ENCODE measurements around the gene ZNF750.

The ZNF750 gene

GRCh38 chr17:82832881-82833475 lies 6.8 kb downstream of the ZNF750 start:
- DNase-seq, result no peak

- no peak for DNase-seq
These were observed 7.4 kb downstream of the ZNF750 start for GRCh38 chr17:82832411-82832810.

DNA sequence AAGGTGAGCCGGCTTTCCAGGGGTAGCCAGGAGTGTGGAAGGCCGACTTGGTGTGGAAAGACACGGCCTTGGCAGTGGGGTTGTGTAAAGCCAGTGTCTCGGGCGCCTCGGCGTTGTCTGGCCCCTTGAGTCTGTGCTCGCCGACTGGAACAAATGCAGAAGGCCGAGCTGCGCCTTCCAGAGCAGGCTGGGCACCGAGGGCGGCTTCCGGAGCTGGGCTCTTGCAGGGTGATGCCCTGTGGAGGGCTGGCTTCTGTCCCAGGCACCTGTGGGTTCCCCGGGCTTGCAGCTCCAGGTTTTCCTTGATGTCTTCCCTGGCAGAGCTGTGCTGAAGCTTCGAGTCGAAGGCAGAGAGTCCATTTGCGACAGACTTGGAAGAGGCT lies 8.0 kb downstream of the ZNF750 start:
- DNase-seq, result no peak

DNA sequence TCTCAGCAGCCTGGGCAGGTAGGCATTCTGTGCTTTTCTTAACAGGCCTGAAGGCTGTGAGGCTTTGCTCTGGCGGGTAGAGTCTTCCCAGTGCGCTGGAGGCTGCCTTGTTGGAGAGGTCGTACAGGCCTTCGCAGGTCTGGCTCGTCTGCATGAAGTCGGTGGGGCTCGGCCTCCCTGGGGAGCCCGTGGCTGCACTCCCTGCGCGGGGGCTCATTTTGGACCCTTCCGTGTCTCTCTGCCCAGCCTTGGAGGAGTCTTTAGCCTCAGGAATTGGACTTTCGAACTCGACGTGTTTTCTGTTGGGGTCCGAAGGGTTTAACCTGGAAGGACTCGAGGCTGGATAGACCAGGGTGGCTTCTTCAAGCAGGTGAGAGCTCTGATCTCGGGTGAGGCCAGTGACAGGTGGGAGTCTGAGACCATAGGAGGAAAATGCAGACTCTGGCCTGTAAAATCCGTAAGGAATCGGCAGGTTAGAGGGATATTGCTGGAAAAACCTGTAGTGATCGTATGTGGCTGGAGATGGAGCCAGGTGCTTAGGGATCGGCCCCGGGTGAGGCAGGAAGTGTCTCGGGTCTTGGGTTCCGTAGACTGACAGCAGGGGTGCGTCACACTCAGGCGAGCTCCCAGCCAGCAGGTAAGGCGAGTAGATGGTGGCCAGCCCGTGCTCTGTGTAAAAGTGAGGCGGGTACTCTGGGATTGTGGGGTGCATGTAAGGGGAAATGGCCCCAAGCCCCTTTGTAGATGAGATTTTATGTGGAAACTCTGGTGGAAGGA lies 8.6 kb downstream of the ZNF750 start:
- DNase-seq, result no peak

DNA sequence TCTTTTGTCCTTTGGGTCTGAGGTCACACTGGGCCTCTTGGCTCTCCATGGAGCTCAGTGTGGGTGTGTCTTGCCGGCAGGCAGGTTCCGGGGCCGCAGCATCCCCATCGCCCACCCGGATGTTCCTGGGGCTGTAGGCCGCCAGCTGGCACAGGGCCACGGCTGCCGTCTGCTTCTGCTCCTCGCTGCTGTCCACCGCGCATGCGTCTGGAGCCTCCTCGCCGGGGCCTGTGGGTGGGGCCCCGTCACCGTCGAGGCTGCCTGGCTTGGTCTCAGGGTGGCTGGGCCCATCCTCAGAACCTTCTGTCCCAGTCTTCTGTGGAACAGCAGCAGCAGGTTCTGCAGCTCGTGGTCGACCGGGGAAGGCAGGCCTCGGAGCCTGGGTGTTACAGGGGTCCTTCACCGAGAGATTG lies 9.6 kb downstream of the ZNF750 start:
- DNase-seq, result no peak

DNA sequence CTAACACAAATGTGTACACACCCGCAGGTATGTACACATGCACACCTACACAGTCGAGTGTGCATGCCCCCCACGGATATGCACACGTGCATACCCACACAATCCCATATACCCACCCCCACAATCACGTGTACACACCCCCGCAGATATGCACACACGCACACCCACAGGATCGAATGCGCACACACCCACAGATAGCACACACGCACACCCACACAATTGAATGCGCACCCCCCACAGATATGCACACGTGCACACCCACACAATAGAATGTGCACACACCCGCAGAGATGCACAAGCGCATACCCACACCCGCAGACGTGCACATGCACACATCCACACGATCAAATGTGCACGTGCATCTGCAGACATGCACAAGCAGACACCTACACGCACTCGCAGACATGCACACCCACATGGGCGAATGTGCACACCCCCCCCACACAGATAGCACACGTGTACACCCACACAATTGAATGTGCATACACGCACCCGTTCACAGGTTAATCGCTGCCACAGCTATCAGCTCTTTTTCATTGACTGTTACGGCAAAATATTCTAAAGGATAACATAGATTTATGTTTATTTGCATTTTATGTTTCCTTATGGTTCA lies 10.8 kb downstream of the ZNF750 start:
- no peak for DNase-seq

- DNase-seq, result no peak
These were observed 12.9 kb downstream of the ZNF750 start for GRCh38 chr17:82826956-82827355.

DNA sequence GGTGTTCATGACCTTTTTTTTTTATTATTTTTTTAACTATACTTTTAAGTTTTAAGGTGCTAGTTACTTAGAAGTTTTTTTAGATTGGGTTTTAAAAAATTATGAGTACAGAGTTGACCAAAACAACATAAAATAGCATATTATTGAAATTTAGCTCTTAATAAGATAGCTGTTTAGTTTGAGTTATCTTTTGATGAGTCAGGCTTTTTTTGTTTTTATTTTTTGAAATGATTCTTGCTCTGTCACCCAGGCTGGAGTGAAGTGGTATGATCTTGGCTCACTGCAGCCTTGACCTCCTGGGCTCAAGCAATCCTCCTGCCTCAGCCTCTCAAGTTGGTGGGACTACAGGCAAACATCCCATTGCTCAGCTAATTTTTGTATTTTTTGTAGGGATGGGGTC lies 13.6 kb downstream of the ZNF750 start:
- no peak for DNase-seq

DNA sequence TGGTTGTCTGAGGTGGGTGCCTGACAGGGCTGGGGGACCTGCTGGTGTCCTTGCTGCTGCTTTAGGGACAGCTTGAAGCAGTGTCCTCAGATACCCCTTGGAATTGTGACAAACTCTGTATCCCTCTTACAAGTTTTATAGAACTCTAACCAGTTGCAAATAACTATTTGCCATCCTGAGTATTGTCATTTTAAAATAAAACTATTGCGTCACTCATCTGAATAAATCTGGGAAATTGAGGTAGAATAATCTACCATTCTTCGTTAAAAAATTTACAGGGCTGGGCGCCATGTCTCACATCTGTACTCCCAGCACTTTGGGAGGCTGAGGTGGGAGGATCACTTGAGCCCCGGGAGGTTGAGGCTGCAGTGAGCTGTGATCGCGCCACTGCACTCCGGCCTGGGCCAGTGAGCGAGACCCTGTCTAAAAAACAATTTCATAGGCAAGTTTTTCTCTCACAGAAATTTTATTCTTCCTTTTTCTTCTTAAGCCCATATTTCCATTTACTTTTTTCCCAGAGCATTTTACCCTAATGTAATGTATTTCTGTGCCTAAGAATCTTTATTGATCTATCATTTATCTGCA lies 14.2 kb downstream of the ZNF750 start:
- DNase-seq, result no peak

DNA sequence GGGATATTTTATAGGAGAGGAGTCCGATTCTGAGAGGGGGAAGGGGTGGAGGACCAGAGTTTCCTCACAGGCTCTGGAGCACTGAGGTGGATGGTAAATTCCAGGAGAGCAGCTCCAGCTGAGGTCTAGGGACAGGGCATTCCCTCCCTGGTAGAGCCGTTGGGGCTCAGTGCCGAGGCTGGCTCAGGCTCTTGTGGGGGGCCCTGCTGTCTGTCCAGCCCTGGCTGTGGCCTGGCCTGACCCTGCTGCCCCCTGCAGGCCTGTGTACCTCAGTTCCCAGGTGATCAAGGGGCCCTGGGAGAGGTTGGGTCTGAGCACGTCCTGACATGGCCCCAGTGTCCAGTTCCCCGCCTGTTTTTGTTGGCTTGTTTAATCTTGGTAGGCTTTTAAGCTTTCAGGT lies 16.8 kb downstream of the ZNF750 start:
- DNase-seq, result no peak

GRCh38 chr17:82822281-82822680 lies 17.5 kb downstream of the ZNF750 start:
- no peak for DNase-seq

- DNase-seq, result no peak
These were observed 18.3 kb downstream of the ZNF750 start for GRCh38 chr17:82821554-82821953.

- no peak for DNase-seq
These were observed 19.3 kb downstream of the ZNF750 start for GRCh38 chr17:82820278-82821251.

GRCh38 chr17:82817947-82818346 lies 21.9 kb downstream of the ZNF750 start:
- no peak for DNase-seq

DNA sequence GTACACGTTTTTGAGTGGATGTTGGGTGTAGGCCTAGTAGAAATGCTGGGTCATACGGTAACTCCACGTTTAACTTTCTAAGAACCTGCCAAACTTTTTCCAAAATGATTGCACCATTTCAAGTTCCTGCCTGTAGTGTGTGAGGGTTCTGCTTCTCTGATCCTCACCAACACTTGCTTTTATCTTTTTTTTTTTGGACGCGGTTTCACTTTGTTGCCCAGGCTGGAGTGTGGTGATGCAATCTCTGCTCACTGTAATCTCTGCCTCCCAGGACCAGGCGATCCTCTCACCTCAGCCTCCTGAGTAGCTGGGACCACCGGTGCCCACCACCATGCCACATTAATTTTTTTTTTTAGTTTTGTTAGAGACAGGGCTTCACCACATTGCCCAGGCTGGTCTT lies 23.5 kb downstream of the ZNF750 start:
- DNase-seq, result no peak

GRCh38 chr17:82815790-82816305 lies 24.0 kb downstream of the ZNF750 start:
- no peak for DNase-seq

GRCh38 chr17:82815354-82815753 lies 24.5 kb downstream of the ZNF750 start:
- DNase-seq, result no peak

GRCh38 chr17:82814834-82815233 lies 25.0 kb downstream of the ZNF750 start:
- DNase-seq, result no peak

DNA sequence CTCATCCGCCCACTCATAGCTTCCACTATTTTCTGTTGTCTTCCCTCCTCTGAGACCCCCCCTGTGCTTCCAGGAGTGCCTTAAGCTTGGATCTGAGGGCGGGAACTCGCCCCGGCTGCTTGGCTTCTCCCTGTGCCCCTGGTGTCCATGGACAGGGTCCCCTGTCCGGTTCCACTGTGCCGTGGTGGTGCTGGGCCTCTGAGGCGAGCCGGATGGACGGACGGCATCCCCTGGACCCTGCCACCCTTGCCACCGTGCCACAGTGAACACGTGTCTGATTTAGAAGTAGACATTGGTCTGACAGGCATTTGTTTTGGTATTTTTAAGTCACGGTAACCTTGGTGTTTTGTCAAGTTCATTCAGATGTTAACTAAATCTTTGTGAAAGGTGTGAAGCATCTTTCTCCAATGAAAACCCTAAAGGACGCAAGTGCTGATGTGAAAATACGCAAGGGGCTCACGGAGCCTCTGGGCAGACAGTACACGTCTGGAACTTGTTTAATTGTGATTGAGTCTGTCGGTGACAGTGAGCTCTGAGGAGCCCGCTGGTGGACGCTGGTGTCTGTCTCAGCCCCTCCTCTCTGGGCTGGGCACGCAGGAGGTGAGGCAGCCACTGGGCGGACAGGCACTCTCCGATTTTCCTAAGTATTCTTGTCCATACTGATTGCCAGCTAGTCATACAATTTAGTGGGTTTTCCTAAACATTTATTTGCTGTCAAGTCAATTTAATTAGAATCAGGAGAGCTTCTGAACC lies 26.3 kb downstream of the ZNF750 start:
- DNase-seq, result no peak

GRCh38 chr17:82812601-82813000 lies 27.2 kb downstream of the ZNF750 start:
- no peak for DNase-seq

GRCh38 chr17:82812058-82812457 lies 27.8 kb downstream of the ZNF750 start:
- no peak for DNase-seq

All from activated CD4-positive, alpha-beta T cell treated with anti-CD3 and anti-CD28 coated beads for 4 hours (primary cell).